Activated CD4-positive, alpha-beta T cell treated with anti-CD3 and anti-CD28 coated beads, Interleukin-2, amount 10 ng/mL, durations not matched to agents 7 days and 5 days (primary cell): ENCODE results near the gene SOX9. TPM values are rescaled to one million over a fixed set of nuclear protein-coding genes. Genes with fewer than 3 reads are reported as not detected.

Source experiments
- CTCF ChIA-PET: fragments of 350-600 bp; sonication (Branson Sonifier 250); formaldehyde crosslinking; loops from one replicate; lab custom pipeline; 2021; ENCODE audit warnings: antibody characterized with exemption; lab: Charles Lee
- POLR2A ChIA-PET: fragments of 350-600 bp; sonication (Branson Sonifier 250); formaldehyde crosslinking; loops from one replicate; lab custom pipeline; 2021; ENCODE audit warnings: antibody characterized with exemption; lab: Charles Lee
- DNase-seq: peaks from one replicate; pipeline ENCODE4 v3.0.0-alpha.2; 2020
- H3K27ac Mint-ChIP-seq: one replicate; pipeline ENCODE4 v1.8.0; 2021; ENCODE audit warnings: mild to moderate bottlenecking, moderate library complexity, mixed read lengths
- H3K27me3 Mint-ChIP-seq: one replicate; pipeline ENCODE4 v1.8.0; 2021; ENCODE audit warnings: mixed read lengths
- H3K36me3 Mint-ChIP-seq: one replicate; pipeline ENCODE4 v1.8.0; 2021; ENCODE audit warnings: low read depth, mixed read lengths
- H3K4me1 Mint-ChIP-seq: one replicate; pipeline ENCODE4 v1.8.0; 2021; ENCODE audit warnings: mixed read lengths
- H3K4me3 Mint-ChIP-seq: one replicate; pipeline ENCODE4 v1.8.0; 2021; ENCODE audit warnings: mild to moderate bottlenecking, moderate library complexity, mixed read lengths
- H3K9me3 Mint-ChIP-seq: one replicate; pipeline ENCODE4 v1.8.0; 2021; ENCODE audit warnings: mixed read lengths
- total RNA-seq, 2 experiments: library from RNA; stranded (reverse); gene quantifications; one replicate each; pipeline ENCODE4 v1.2.3, GENCODE V29; 2021

The SOX9 gene
- total RNA-seq, 2 experiments from 2014 or later: not detected

GRCh38 chr17:72165192-72165866, 44.5 kb downstream of the SOX9 start:
- H3K36me3 Mint-ChIP-seq: no peaks in the 10 kb centered on the region
- H3K27ac Mint-ChIP-seq: no peak overlapping the region
- CTCF ChIA-PET: no interaction called here
- no peak overlapping the region for H3K4me3 Mint-ChIP-seq
- no peaks in the 10 kb centered on the region for H3K4me1 Mint-ChIP-seq
- DNase-seq: no peak
- POLR2A ChIA-PET: no interaction called here
- H3K9me3 Mint-ChIP-seq: peaks cover 2% of the 10 kb centered on the region
- H3K27me3 Mint-ChIP-seq: no peaks in the 10 kb centered on the region

DNA sequence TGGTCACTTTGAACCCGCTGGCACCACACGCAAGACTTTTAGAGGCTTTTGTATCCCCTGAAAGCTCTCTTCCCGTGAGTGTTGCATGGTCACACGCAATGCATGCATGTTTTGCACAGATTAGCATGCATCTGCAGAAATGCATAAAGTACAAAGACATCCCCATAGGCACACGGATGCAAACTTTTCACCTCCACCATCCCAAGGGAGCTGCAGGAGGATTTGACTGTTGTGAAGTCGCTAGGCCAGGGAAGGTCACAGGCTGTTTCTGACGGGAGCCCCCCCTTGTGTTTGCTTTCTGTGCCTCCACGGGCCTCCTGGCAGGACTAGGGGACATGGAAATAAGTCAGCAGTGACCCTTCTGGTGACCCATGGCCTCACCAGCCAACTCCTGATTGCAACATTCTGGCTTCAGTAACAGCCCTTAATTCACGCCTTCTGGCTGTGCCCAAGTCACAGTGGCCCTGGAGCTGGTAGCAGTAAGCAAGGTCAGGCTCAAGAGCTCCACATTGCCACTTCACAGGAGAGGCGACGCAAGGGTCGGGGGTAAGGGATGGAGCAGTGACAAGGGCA, 45.1 kb downstream of the SOX9 start:
- H3K27ac Mint-ChIP-seq: no peak overlapping the region
- CTCF ChIA-PET: no interaction called here
- no peaks in the 10 kb centered on the region for H3K27me3 Mint-ChIP-seq
- H3K36me3 Mint-ChIP-seq: no peaks in the 10 kb centered on the region
- no peak for DNase-seq
- no peaks in the 10 kb centered on the region for H3K4me1 Mint-ChIP-seq
- H3K4me3 Mint-ChIP-seq: no peak overlapping the region
- peaks cover under 1% of the 10 kb centered on the region for H3K9me3 Mint-ChIP-seq
- POLR2A ChIA-PET: no interaction called here

GRCh38 chr17:72167593-72167992, 46.8 kb downstream of the SOX9 start:
- Mint-ChIP-seq H3K27ac (no peak overlapping the region), H3K27me3 (no peaks in the 10 kb centered on the region), H3K4me1 (no peaks in the 10 kb centered on the region), H3K36me3 (no peaks in the 10 kb centered on the region), H3K4me3 (no peak overlapping the region), H3K9me3 (no peaks in the 10 kb centered on the region)
- ChIA-PET CTCF (no interaction called here), POLR2A (no interaction called here)
- DNase-seq: no peak

- CTCF ChIA-PET: interaction anchor here (0.6 kb wide), 1 partner anchor 536 kb away, joined by 3 read pairs; no protein-coding TSS in a partner anchor
- Mint-ChIP-seq H3K4me3 (no peak overlapping the region), H3K27ac (no peak overlapping the region), H3K4me1 (no peaks in the 10 kb centered on the region), H3K27me3 (no peaks in the 10 kb centered on the region), H3K9me3 (no peaks in the 10 kb centered on the region), H3K36me3 (no peaks in the 10 kb centered on the region)
- DNase-seq: no peak
- POLR2A ChIA-PET: no interaction called here
Measured at GRCh38 chr17:72169823-72170222, 49.0 kb downstream of the SOX9 start.

- no peaks in the 10 kb centered on the region for H3K36me3 Mint-ChIP-seq
- no peak overlapping the region for H3K27ac Mint-ChIP-seq
- H3K4me3 Mint-ChIP-seq: no peak overlapping the region
- DNase-seq: no peak
- CTCF ChIA-PET: interaction anchor here (1.5 kb wide), 1 partner anchor 22 kb away, joined by 4 read pairs; no protein-coding TSS in a partner anchor
- no peaks in the 10 kb centered on the region for H3K9me3 Mint-ChIP-seq
- no peaks in the 10 kb centered on the region for H3K27me3 Mint-ChIP-seq
- no peaks in the 10 kb centered on the region for H3K4me1 Mint-ChIP-seq
- POLR2A ChIA-PET: no interaction called here
Measured at GRCh38 chr17:72171703-72172667, 51.2 kb downstream of the SOX9 start.

- Mint-ChIP-seq H3K36me3 (no peaks in the 10 kb centered on the region), H3K4me1 (no peaks in the 10 kb centered on the region), H3K27ac (no peak overlapping the region), H3K4me3 (no peak overlapping the region), H3K9me3 (no peaks in the 10 kb centered on the region), H3K27me3 (no peaks in the 10 kb centered on the region)
- ChIA-PET CTCF (no interaction called here), POLR2A (no interaction called here)
- no peak for DNase-seq
Measured at GRCh38 chr17:72173499-72174116, 52.8 kb downstream of the SOX9 start.

DNA sequence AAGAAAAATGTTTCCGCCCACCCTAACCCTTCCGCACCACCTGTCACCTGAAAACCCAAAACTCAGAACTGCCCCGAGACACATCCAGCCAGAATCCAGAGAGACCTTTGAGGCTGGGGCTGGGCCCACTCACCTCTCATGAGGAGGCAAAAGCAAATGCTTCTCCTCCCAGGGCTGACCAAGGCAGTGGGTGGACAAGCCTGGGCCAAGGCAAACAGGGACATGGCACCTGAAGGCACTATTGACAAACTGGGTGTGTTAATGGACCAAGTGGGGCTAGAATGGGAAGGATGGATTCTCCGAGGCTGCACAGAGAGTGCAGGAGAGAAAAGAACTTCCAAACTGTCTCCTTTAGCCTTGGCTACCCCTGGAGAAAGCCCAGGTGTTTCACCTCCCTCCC, 54.4 kb downstream of the SOX9 start:
- Mint-ChIP-seq H3K27me3 (no peaks in the 10 kb centered on the region), H3K36me3 (no peaks in the 10 kb centered on the region), H3K27ac (no peak overlapping the region), H3K4me1 (no peaks in the 10 kb centered on the region), H3K9me3 (no peaks in the 10 kb centered on the region), H3K4me3 (no peak overlapping the region)
- CTCF ChIA-PET: no interaction called here
- POLR2A ChIA-PET: no interaction called here
- DNase-seq: no peak
